HL-60 (cell line): ENCODE data around the gene MICU2.

Source experiments
- CTCF ChIP-seq: IDR thresholded peaks from one replicate; pipeline ENCODE4 v1.5.1; 2011; ENCODE audit warnings: low read length, control low read depth, inconsistent platforms; ENCODE audit not compliant: insufficient read depth
- POLR2AphosphoS5 ChIP-seq: IDR thresholded peaks from 2 replicates; pipeline ENCODE4 v1.6.1; 2012; ENCODE audit warnings: low read depth

- TF ChIP-seq CTCF (no peak), POLR2AphosphoS5 (no peak)
Observed at GRCh38 chr13:21466527-21466926, 137.4 kb downstream of the MICU2 start.
